Natural killer cell (primary cell): Measurements from ENCODE around the gene FAM181B. TPM values are rescaled to one million over a fixed set of nuclear protein-coding genes. Genes with fewer than 3 reads are reported as not detected.
A peak's percentile ranks its signal among the peaks of the same experiment; 100 is the strongest.

Experiments used
- ATAC-seq, 3 donors: fragments of 150-1000 bp in 2 of 3; fragments of 200-7000 bp in 1 of 3; cut with Tn5 transposase; 1 replicate in 1 of 3; 2 replicates in 2 of 3; pipeline ENCODE4 v1.10.0; 2021; ENCODE audit warnings: mild to moderate bottlenecking in 2 of 3, moderate library complexity in 2 of 3
- DNase-seq, 2 donors: peaks; one replicate each; pipeline versions ENCODE4 v3.0.0 to v3.0.0-alpha.2; 2013 to 2021; ENCODE audit warnings: mixed read lengths in 1 of 2
- H3K27ac ChIP-seq: one replicate; pipeline ENCODE4 v1.5.1; 2013; ENCODE audit warnings: mild to moderate bottlenecking, low read length
- H3K27me3 ChIP-seq: one replicate; pipeline ENCODE4 v1.6.1; 2013; ENCODE audit warnings: low read length; ENCODE audit not compliant: control insufficient read depth, insufficient read depth
- H3K36me3 ChIP-seq: one replicate; pipeline ENCODE4 v1.6.1; 2013; ENCODE audit warnings: low read length; ENCODE audit not compliant: control insufficient read depth, insufficient read depth
- H3K4me1 ChIP-seq: one replicate; pipeline ENCODE4 v1.6.1; 2013; ENCODE audit warnings: low read length; ENCODE audit not compliant: control insufficient read depth, insufficient read depth
- H3K4me3 ChIP-seq: one replicate; pipeline ENCODE4 v1.5.1; 2013; ENCODE audit warnings: low read length
- H3K9me3 ChIP-seq: one replicate; pipeline ENCODE4 v1.6.1; 2013; ENCODE audit warnings: low read length; ENCODE audit not compliant: control insufficient read depth, insufficient read depth
- H3K27ac Mint-ChIP-seq, 2 donors: one replicate each; pipeline ENCODE4 v1.8.0; 2022; ENCODE audit warnings: mild to moderate bottlenecking in 2 of 2, mixed read lengths in 2 of 2, moderate library complexity in 1 of 2
- H3K27me3 Mint-ChIP-seq, 2 donors: one replicate each; pipeline ENCODE4 v1.8.0; 2022; ENCODE audit warnings: low read depth in 2 of 2, mixed read lengths in 2 of 2
- H3K36me3 Mint-ChIP-seq: one replicate; pipeline ENCODE4 v1.8.0; 2022; ENCODE audit warnings: mixed read lengths
- H3K4me1 Mint-ChIP-seq, 2 donors: one replicate each; pipeline ENCODE4 v1.8.0; 2022; ENCODE audit warnings: mixed read lengths in 2 of 2
- H3K4me3 Mint-ChIP-seq: one replicate; pipeline ENCODE4 v1.8.0; 2022; ENCODE audit warnings: mild to moderate bottlenecking, moderate library complexity, mixed read lengths
- H3K9me3 Mint-ChIP-seq, 2 donors: one replicate each; pipeline ENCODE4 v1.8.0; 2022; ENCODE audit warnings: mixed read lengths in 2 of 2
- CTCF ChIP-seq: fragments of 200-600 bp; IDR thresholded peaks from one replicate; pipeline ENCODE4 v1.8.0; 2022; ENCODE audit warnings: antibody characterized with exemption
- WGBS: methylation state at CpG from one replicate; pipeline ENCODE4 v1.1.7; 2013; ENCODE audit warnings: missing lambda C conversion rate; ENCODE audit not compliant: insufficient coverage; 5-methylcytosine and 5-hydroxymethylcytosine counted together
- intact Hi-C: fragments of 100-400 bp; cut with micrococcal nuclease; formaldehyde crosslinking; loops from one replicate; pipeline ENCODE4 v1.14.2; 2022
- total RNA-seq, 4 donors: library from RNA; stranded (reverse); fragments of 120-200 nt in 1 of 4; gene quantifications; one replicate each; pipeline versions ENCODE4 v1.2.3 to v1.2.4, GENCODE V29; 2013 to 2022

Gene FAM181B
- total RNA-seq, 3 donors from 2014 or later (not counting 1 experiment from before 2014, with no cell fraction given), result not detected

- ATAC-seq, result no peak
- Histone ChIP-seq H3K36me3 (no peaks in the 10 kb centered on the region), H3K27me3 (peaks cover 13% of the 10 kb centered on the region), H3K27ac (no peak overlapping the region), H3K4me3 (no peak overlapping the region), H3K9me3 (no peaks in the 10 kb centered on the region), H3K4me1 (no peaks in the 10 kb centered on the region)
- intact Hi-C loops, result no loop called here
- H3K4me3 Mint-ChIP-seq, result no peak overlapping the region
- no peak overlapping the region for H3K27ac Mint-ChIP-seq
- peaks cover 7% of the 10 kb centered on the region for H3K36me3 Mint-ChIP-seq
- DNase-seq, result no peak
- H3K27me3 Mint-ChIP-seq, result peaks cover 54 to 62% of the 10 kb centered on the region in 2 donors
- TF ChIP-seq CTCF, result no peak
- no peaks in the 10 kb centered on the region for H3K4me1 Mint-ChIP-seq
- H3K9me3 Mint-ChIP-seq, result no peaks in the 10 kb centered on the region
- WGBS, result 9% methylated on average over 37 of the region's 37 CpGs
Observed at GRCh38 chr11:82732348-82732733, 1.3 kb downstream of the FAM181B start.

- DNase-seq (no peak), ATAC-seq (no peak)
- Mint-ChIP-seq H3K4me3 (peak overlapping the region; percentile 33), H3K27ac (no peak overlapping the region), H3K36me3 (peaks cover 7% of the 10 kb centered on the region), H3K4me1 (no peaks in the 10 kb centered on the region), H3K9me3 (no peaks in the 10 kb centered on the region), H3K27me3 (peaks cover 54 to 62% of the 10 kb centered on the region in 2 donors)
- WGBS, result 44% methylated on average over 5 of the region's 11 CpGs
- no peaks in the 10 kb centered on the region for H3K4me1 ChIP-seq
- H3K4me3 ChIP-seq, result no peak overlapping the region
- no peak for TF ChIP-seq CTCF
- no peaks in the 10 kb centered on the region for H3K9me3 ChIP-seq
- H3K27me3 ChIP-seq, result peaks cover 13% of the 10 kb centered on the region
- intact Hi-C loops, result no loop called here
- H3K36me3 ChIP-seq, result no peaks in the 10 kb centered on the region
- H3K27ac ChIP-seq, result no peak overlapping the region
Observed at GRCh38 chr11:82731691-82732277, 1.9 kb downstream of the FAM181B start.

GRCh38 chr11:82730754-82731153 is 2.9 kb downstream of the FAM181B start:
- Histone ChIP-seq H3K27ac (no peak overlapping the region), H3K9me3 (no peaks in the 10 kb centered on the region), H3K4me3 (no peak overlapping the region), H3K27me3 (peaks cover 13% of the 10 kb centered on the region), H3K36me3 (no peaks in the 10 kb centered on the region), H3K4me1 (no peaks in the 10 kb centered on the region)
- no peak for TF ChIP-seq CTCF
- no peaks in the 10 kb centered on the region for H3K9me3 Mint-ChIP-seq
- peaks cover 7% of the 10 kb centered on the region for H3K36me3 Mint-ChIP-seq
- intact Hi-C loops, result no loop called here
- no peak overlapping the region for H3K27ac Mint-ChIP-seq
- DNase-seq, result no peak
- no peaks in the 10 kb centered on the region for H3K4me1 Mint-ChIP-seq
- H3K4me3 Mint-ChIP-seq, result no peak overlapping the region
- H3K27me3 Mint-ChIP-seq, result peaks cover 59 to 64% of the 10 kb centered on the region in 2 donors
- 47% methylated on average over 5 of the region's 5 CpGs for WGBS
- no peak for ATAC-seq

GRCh38 chr11:82730286-82730685 is 3.4 kb downstream of the FAM181B start:
- Mint-ChIP-seq H3K9me3 (no peaks in the 10 kb centered on the region), H3K4me1 (no peaks in the 10 kb centered on the region), H3K36me3 (peaks cover 5% of the 10 kb centered on the region), H3K4me3 (no peak overlapping the region), H3K27me3 (peaks cover 59 to 62% of the 10 kb centered on the region in 2 donors), H3K27ac (no peak overlapping the region)
- Histone ChIP-seq H3K27me3 (peaks cover 13% of the 10 kb centered on the region), H3K36me3 (no peaks in the 10 kb centered on the region), H3K27ac (no peak overlapping the region), H3K4me1 (no peaks in the 10 kb centered on the region), H3K9me3 (no peaks in the 10 kb centered on the region), H3K4me3 (no peak overlapping the region)
- intact Hi-C loops, result no loop called here
- ATAC-seq, result no peak
- DNase-seq, result no peak
- TF ChIP-seq CTCF, result no peak
- WGBS, result 29% methylated on average over 1 of the region's 4 CpGs
